K562 (cell line): ENCODE measurements around the gene PGA3. TPM values are rescaled to one million over a fixed set of nuclear protein-coding genes. Genes with fewer than 3 reads are reported as not detected.
A peak's percentile ranks its signal among the peaks of the same experiment; 100 is the strongest.
"Not testable (repeated sequence)": the region's sequence is repeated elsewhere in the genome, so short reads cannot be mapped to it uniquely, and the experiment has no call there.

Source experiments
- ATAC-seq: fragments of 200-7000 bp; cut with Tn5 transposase; 3 replicates; pipeline ENCODE4 v1.9.1; 2020; ENCODE audit warnings: moderate library complexity
- BruUV-seq: library from RNA; stranded (reverse); fragments of 400-500 nt; replicated peaks from 2 replicates; lab custom pipeline; 2021; lab: Mats Ljungman, UMichigan
- CTCF ChIA-PET: fragments of 300-600 bp; formaldehyde crosslinking; extraction: SDS; loops from one replicate; lab custom pipeline; 2021; ENCODE audit warnings: low intra/inter-chr PET ratio; lab: Yijun Ruan, JAX
- POLR2A ChIA-PET: fragments of 300-600, 350-650 bp; sonication (Branson Sonifier 250); formaldehyde crosslinking; extraction: SDS; loops from one replicate; lab custom pipeline; 2021; ENCODE audit warnings: antibody characterized with exemption, inconsistent platforms; lab: Yijun Ruan, JAX
- DNase-seq, 4 experiments: peaks; one replicate each; pipeline versions ENCODE4 v3.0.0 to v3.0.0-alpha.2; 2011 to 2018; ENCODE audit warnings: low spot score in 3 of 4, mixed read lengths in 3 of 4; ENCODE audit errors: extremely low read depth in 1 of 4
- FAIRE-seq: peaks from 2 replicates; lab custom pipeline; 2011; peaks lifted over from hg19 to GRCh38; lab: Jason Lieb, UNC
- H2AFZ ChIP-seq: 2 replicates; pipeline ENCODE4 v1.6.0; 2011; ENCODE audit warnings: low read depth, low read length, control low read depth, inconsistent platforms
- H3K27ac ChIP-seq: fragments of 200-600 bp; 3 replicates; pipeline ENCODE4 v1.8.0; 2011; ENCODE audit warnings: low read depth, mild to moderate bottlenecking, control low read depth, inconsistent platforms, low read length, moderate library complexity, mixed read lengths; ENCODE audit errors: extremely low read depth
- H3K27me3 ChIP-seq, 2 experiments: fragments of 300-600 bp in 1 of 2; 2 replicates in 1 of 2; 3 replicates in 1 of 2; pipeline versions ENCODE4 v1.6.0 to v1.8.0; 2011; ENCODE audit warnings: inconsistent platforms in 2 of 2, low read length in 2 of 2, mild to moderate bottlenecking in 1 of 2, mixed read lengths in 1 of 2, moderate library complexity in 1 of 2; ENCODE audit not compliant: control insufficient read depth in 2 of 2, insufficient read depth in 2 of 2
- H3K36me3 ChIP-seq: fragments of 300-600 bp; 3 replicates; pipeline ENCODE4 v1.8.0; 2011; ENCODE audit warnings: mild to moderate bottlenecking, low read length, inconsistent platforms; ENCODE audit not compliant: control insufficient read depth, insufficient read depth
- H3K4me1 ChIP-seq, 2 experiments: fragments of 200-600 bp in 1 of 2; replicated peaks in 1 of 2; 2 replicates in 1 of 2; 3 replicates in 1 of 2; pipeline versions ENCODE4 v1.5.1 to v1.8.0; 2011; ENCODE audit warnings: inconsistent platforms in 2 of 2, low read length in 2 of 2, mild to moderate bottlenecking in 1 of 2, mixed read lengths in 1 of 2, moderate library complexity in 1 of 2; ENCODE audit not compliant: control insufficient read depth in 2 of 2, insufficient read depth in 2 of 2
- H3K4me2 ChIP-seq: 2 replicates; pipeline ENCODE4 v1.6.1; 2011; ENCODE audit warnings: low read length, control low read depth, inconsistent platforms, mixed read lengths; ENCODE audit not compliant: insufficient read depth
- H3K4me3 ChIP-seq: fragments of 200-600 bp; sonication (generic), shearing (Covaris generic); 2 replicates; pipeline ENCODE4 v1.5.1; 2016; ENCODE audit warnings: control low read depth, inconsistent platforms
- H3K79me2 ChIP-seq: fragments of 200-600 bp; 3 replicates; pipeline ENCODE4 v1.8.0; 2011; ENCODE audit warnings: low read length, inconsistent platforms; ENCODE audit not compliant: control insufficient read depth, insufficient read depth
- H3K9ac ChIP-seq, 2 experiments: 2 replicates each; pipeline versions ENCODE4 v1.6.0 to v1.6.1; 2011; ENCODE audit warnings: low read depth in 2 of 2, low read length in 2 of 2, control low read depth in 1 of 2, inconsistent platforms in 1 of 2, mild to moderate bottlenecking in 1 of 2, mixed read lengths in 1 of 2; ENCODE audit not compliant: insufficient read depth in 1 of 2
- H3K9me1 ChIP-seq: one replicate; pipeline ENCODE4 v1.6.0; 2011; ENCODE audit warnings: inconsistent platforms, mild to moderate bottlenecking, low read length, moderate library complexity; ENCODE audit not compliant: control insufficient read depth, insufficient read depth
- H3K9me3 ChIP-seq: replicated peaks from 2 replicates; pipeline ENCODE4 v1.5.1; 2011; ENCODE audit warnings: low read depth, low read length, inconsistent platforms; ENCODE audit not compliant: control insufficient read depth, insufficient read depth
- H4K20me1 ChIP-seq: replicated peaks from 2 replicates; pipeline ENCODE4 v1.6.1; 2011; ENCODE audit warnings: low read length, inconsistent platforms, mixed read lengths; ENCODE audit not compliant: control insufficient read depth, insufficient read depth
- RFX1 ChIP-seq: fragments of 450-650 bp; IDR thresholded peaks from 2 replicates; pipeline ENCODE4 v1.6.1; 2016; ENCODE audit warnings: mild to moderate bottlenecking, moderate library complexity
- WGBS: fragments of 100-300 bp; shearing (Covaris generic); methylation state at CpG from one replicate; pipeline ENCODE4 v1.1.6; 2016; ENCODE audit warnings: low coverage, mixed read lengths; ENCODE audit not compliant: insufficient coverage; ENCODE audit errors: missing lambda C conversion rate; 5-methylcytosine and 5-hydroxymethylcytosine counted together
- in situ Hi-C: fragments of 300-500 bp; cut with MboI; formaldehyde crosslinking; loops from 4 replicates; pipeline ENCODE4 v1.15.0; 2018; ENCODE audit warnings: inconsistent platforms, mixed read lengths
- intact Hi-C: fragments of 100-400 bp; cut with micrococcal nuclease; formaldehyde crosslinking; loops from 2 replicates; pipeline ENCODE4 v1.14.2; 2022
- polyA plus RNA-seq, 8 experiments: library from polyadenylated mRNA; depleted of rRNA in 4 of 8; stranded (reverse) in 5 of 8; unstranded in 3 of 8; fragments of >200 nt; fragmentation: Nextera tagmentation in 2 of 8; fragmentation: Illumina TruSeq in 1 of 8; extraction: Ambion mirVana in 2 of 8; extraction: Trizol in 1 of 8; gene quantifications; 2 replicates each; pipeline versions ENCODE4 v1.2.1 to v1.2.3, GENCODE V29; 2011 to 2014; ENCODE audit warnings: inconsistent platforms in 1 of 8, missing spikeins in 1 of 8
- total RNA-seq, 7 experiments: library from RNA; depleted of rRNA in 6 of 7; stranded (reverse); fragments of >200 nt in 6 of 7; fragmentation: Illumina TruSeq in 2 of 7; extraction: Trizol in 2 of 7; gene quantifications; 2 replicates each; pipeline versions ENCODE4 v1.2.1 to v1.2.3, GENCODE V29; 2011 to 2021; ENCODE audit warnings: low replicate concordance in 1 of 7

PGA3 gene
- total and polyA plus RNA-seq, 9 of the 15 experiments (the other 6 are each of a cell fraction or from before 2014, with no cell fraction given), result 0.15 to 0.18 (median 0.18) TPM; not detected in 6

DNA sequence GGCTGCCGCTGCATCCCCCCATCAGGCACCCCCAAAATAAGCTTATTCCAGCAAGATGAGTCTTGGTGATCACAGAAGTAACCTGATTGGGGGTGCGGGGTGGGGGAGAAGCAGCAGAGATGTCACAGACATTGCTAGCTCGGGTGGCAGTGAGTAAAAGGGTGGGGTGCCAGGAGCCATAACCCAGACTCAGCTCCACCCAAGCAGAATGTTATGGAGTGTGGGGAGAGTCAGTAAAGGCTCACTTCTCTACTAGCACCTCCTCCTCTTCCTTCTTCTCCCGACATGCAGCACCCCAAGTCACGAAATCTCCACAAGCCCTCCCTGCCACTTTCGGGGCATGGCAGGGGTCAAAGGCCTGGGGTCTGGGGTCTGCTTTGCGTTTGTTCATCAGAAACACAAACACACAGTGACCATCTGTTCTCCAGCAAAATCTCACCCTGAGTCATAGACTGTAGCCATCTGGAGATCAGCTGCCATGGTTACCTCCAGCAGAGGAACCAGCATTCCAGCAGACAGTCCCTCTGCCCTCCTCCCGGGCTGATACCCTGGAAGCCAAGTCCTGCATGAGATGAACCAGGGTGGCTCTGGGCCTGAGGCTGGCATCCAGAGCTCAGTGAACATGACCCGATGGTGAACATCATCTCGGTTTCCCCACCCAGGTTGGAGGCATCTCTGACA, 42.1 kb downstream of the PGA3 start:
- BruUV-seq, H3K4me2 ChIP-seq, H3K4me1 ChIP-seq, H3K36me3 ChIP-seq, H3K9me3 ChIP-seq, in situ Hi-C loops, ATAC-seq, H3K27ac ChIP-seq, H4K20me1 ChIP-seq, H3K9ac ChIP-seq, H3K4me3 ChIP-seq, H3K79me2 ChIP-seq, H3K9me1 ChIP-seq, intact Hi-C loops, CTCF ChIA-PET, DNase-seq, POLR2A ChIA-PET, FAIRE-seq, H2AFZ ChIP-seq: not testable (repeated sequence)
- peaks cover 12 to 24% of the 10 kb centered on the region in 2 experiments for H3K27me3 ChIP-seq
- WGBS, result no CpG with 5 or more reads among the region's 10 CpGs

DNA sequence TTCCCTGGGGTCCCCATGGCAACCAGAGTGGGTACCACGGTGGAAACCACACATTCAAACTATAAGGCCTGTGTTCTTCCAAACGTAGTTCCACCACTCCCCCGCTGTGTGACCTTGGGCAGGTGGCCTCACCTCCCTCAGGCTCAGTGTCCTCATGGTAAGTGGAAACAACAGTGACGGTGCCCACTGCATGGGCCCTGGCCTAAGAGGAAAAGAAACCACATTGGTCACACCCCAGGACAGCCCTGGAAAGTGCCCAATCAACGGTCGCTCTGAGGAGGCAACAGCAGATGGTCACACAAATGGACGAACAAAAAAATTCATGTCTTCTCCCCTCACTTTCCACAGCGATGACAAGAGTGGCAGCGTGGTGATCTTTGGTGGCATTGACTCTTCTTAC, 44.8 kb downstream of the PGA3 start:
- in situ Hi-C loops, POLR2A ChIA-PET, H3K9me1 ChIP-seq, BruUV-seq, H3K4me3 ChIP-seq, H3K4me2 ChIP-seq, ATAC-seq, intact Hi-C loops, FAIRE-seq, H3K9ac ChIP-seq, H3K9me3 ChIP-seq, H3K27ac ChIP-seq, H2AFZ ChIP-seq, H3K36me3 ChIP-seq, H3K79me2 ChIP-seq, CTCF ChIA-PET, H4K20me1 ChIP-seq, H3K4me1 ChIP-seq: not testable (repeated sequence)
- H3K27me3 ChIP-seq, result peaks cover 12 to 36% of the 10 kb centered on the region in 2 experiments
- 0% methylated on average over 9 of the region's 9 CpGs for WGBS
- peak in 1 of 4 experiments; percentile 4 for DNase-seq
- peak; percentile 57 for TF ChIP-seq RFX1

DNA sequence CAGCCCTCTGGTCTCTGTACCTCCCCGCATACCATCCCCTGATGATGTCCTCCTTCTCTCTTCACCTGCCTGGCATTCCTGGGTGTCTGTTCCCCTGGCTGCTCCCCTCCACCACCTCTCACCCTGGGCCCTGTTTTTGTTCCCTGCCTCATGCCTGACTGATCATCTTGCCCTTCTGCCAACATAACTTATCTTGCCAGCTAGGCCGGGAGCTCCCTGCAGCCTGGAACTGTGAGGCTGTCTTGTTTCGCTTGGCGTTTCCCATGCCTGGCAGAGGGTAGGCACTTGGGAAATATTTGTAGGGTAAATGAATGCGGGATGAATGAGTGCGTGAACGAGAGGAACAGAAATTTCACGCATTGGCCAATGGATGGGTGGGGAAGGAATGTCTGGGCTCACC, 45.9 kb downstream of the PGA3 start:
- CTCF ChIA-PET, H3K36me3 ChIP-seq, DNase-seq, BruUV-seq, H3K9me1 ChIP-seq, H2AFZ ChIP-seq, H3K4me1 ChIP-seq, intact Hi-C loops, in situ Hi-C loops, FAIRE-seq, ATAC-seq, H3K4me2 ChIP-seq, H3K9ac ChIP-seq, H3K27ac ChIP-seq, H3K4me3 ChIP-seq, H3K79me2 ChIP-seq, H4K20me1 ChIP-seq, H3K9me3 ChIP-seq: not testable (repeated sequence)
- POLR2A ChIA-PET, result interaction anchor here (0.6 kb wide), 1 partner anchor 64 kb away, joined by 3 read pairs; no protein-coding TSS in a partner anchor
- peaks cover 12 to 36% of the 10 kb centered on the region in 2 experiments for H3K27me3 ChIP-seq
- under 1% methylated on average over 7 of the region's 8 CpGs for WGBS
